GM12891 (cell line): ENCODE results near the gene PTPN4.

ENCODE experiments used
- PAX5 ChIP-seq: IDR thresholded peaks from 2 replicates; pipeline ENCODE4 v1.6.1; 2011; ENCODE audit warnings: low read length, moderate library complexity, mild to moderate bottlenecking; ENCODE audit not compliant: insufficient read depth, severe bottlenecking
- POLR2A ChIP-seq: IDR thresholded peaks from 2 replicates; pipeline ENCODE4 v1.6.1; 2011; ENCODE audit warnings: low read depth, low read length, control low read depth
- POLR2AphosphoS5 ChIP-seq: IDR thresholded peaks from 2 replicates; pipeline ENCODE4 v1.6.1; 2011; ENCODE audit warnings: low read depth, low read length, control low read depth
- POU2F2 ChIP-seq: IDR thresholded peaks from 2 replicates; pipeline ENCODE4 v1.6.1; 2011; ENCODE audit warnings: low read depth, mild to moderate bottlenecking, control low read depth, low read length, moderate library complexity

DNA sequence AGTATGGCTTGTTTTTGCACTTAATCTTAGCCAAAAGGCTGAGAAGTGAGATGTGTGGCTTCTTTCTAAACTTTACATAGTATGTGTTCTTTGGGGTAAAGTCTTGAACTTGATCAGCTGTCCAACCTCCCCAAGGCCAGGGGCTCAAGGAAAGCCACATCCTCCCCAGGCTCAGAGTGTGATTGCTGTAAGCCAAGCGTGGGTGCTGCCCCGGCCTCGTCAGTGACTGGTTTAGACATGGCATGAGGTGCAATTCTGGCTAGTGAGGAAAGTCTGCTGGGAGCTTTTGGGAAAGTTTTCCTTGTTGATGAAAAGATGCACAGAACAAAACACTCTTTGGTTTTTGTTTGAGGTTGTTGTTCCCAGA is 40.5 kb upstream of the PTPN4 start:
- TF ChIP-seq POLR2A, result no peak
- no peak for TF ChIP-seq POLR2AphosphoS5
- TF ChIP-seq POU2F2, result no peak
- no peak for TF ChIP-seq PAX5
